ACC112 (cell line): ENCODE measurements around the gene OSGEPL1.
A peak's percentile ranks its signal among the peaks of the same experiment; 100 is the strongest.

ENCODE experiments used
- H2AFZ ChIP-seq: fragments of 200-600 bp; sonication (generic); one replicate; pipeline ENCODE4 v1.6.0; 2017; ENCODE audit warnings: antibody characterized with exemption, low read length; ENCODE audit not compliant: unreplicated experiment
- H3K27ac ChIP-seq: fragments of 200-600 bp; sonication (generic); 2 replicates; pipeline ENCODE4 v1.5.1; 2014; ENCODE audit warnings: low read depth, mild to moderate bottlenecking, antibody characterized with exemption, low read length, moderate library complexity
- H3K27me3 ChIP-seq: fragments of 200-600 bp; sonication (generic); 2 replicates; pipeline ENCODE4 v1.6.1; 2014; ENCODE audit warnings: mild to moderate bottlenecking, antibody characterized with exemption, low read length, moderate library complexity, mixed read lengths; ENCODE audit not compliant: insufficient read depth
- H3K36me3 ChIP-seq: fragments of 200-600 bp; sonication (generic); 2 replicates; pipeline ENCODE4 v1.6.1; 2016; ENCODE audit warnings: mild to moderate bottlenecking, antibody characterized with exemption, low read length, moderate library complexity, mixed read lengths; ENCODE audit not compliant: insufficient read depth
- H3K4me1 ChIP-seq: fragments of 200-600 bp; sonication (generic); one replicate; pipeline ENCODE4 v1.6.1; 2016; ENCODE audit warnings: low read length, mixed read lengths; ENCODE audit not compliant: insufficient read depth, unreplicated experiment, control insufficient read depth
- H3K4me3 ChIP-seq: fragments of 200-600 bp; sonication (generic); 2 replicates; pipeline ENCODE4 v1.5.1; 2014; ENCODE audit warnings: mild to moderate bottlenecking, low read depth, low read length
- H3K79me2 ChIP-seq: fragments of 200-600 bp; sonication (generic); one replicate; pipeline ENCODE4 v1.6.0; 2016; ENCODE audit warnings: low read length; ENCODE audit not compliant: control insufficient read depth, unreplicated experiment, insufficient read depth

Gene OSGEPL1, protein sequence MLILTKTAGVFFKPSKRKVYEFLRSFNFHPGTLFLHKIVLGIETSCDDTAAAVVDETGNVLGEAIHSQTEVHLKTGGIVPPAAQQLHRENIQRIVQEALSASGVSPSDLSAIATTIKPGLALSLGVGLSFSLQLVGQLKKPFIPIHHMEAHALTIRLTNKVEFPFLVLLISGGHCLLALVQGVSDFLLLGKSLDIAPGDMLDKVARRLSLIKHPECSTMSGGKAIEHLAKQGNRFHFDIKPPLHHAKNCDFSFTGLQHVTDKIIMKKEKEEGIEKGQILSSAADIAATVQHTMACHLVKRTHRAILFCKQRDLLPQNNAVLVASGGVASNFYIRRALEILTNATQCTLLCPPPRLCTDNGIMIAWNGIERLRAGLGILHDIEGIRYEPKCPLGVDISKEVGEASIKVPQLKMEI

DNA sequence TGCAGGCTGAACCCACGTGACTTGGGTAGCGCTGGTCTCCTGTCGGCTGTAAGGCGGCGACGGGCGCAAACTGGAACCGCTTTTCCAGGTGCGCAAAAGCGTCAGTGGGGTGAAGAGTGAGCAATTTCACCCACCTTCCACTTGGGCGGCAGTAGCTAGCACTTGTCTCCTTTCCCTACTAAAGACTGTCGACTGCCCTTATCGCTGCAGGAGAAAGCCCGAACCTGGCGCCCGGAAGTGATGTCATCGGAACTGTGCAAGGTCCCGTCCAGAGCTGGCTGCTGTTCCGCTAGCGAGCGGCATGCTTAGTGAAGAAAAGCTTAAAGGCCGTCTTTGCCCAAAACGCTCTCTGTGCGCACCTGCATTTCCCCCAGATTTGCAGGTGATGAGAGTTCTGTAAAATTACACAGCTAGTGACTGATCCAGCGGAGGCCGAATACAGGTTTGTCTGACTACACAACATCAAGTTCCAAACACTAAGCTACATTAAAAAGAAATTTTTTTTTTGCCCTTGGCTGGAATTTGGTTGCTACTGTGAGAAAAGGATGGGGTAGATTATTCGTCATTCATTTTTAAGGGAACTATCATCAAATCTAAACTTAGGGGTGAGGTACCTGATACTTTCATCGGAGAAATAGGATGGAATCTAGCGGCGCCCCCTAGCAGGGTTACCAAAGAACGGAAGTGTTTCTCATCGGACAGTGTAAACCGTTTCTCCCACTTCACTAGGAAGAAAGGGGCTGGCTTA is at the start of gene OSGEPL1:
Gene OSGEPL1, minus strand, starts transcription at position 242 of the 748 bp plus-strand sequence. CDS start 1,152 bp downstream, outside the sequence.
- Histone ChIP-seq H3K4me1 (peaks cover 15% of the 10 kb centered on the region), H2AFZ (peak within 1 kb of the TSS; percentile 100), H3K79me2 (peaks cover 8% of the 10 kb centered on the region), H3K27me3 (no peaks in the 10 kb centered on the region), H3K27ac (peak within 1 kb of the TSS; percentile 64), H3K4me3 (peak within 1 kb of the TSS; percentile 82), H3K36me3 (peaks cover under 1% of the 10 kb centered on the region; the same call in 1 of the 2 replicates)

DNA sequence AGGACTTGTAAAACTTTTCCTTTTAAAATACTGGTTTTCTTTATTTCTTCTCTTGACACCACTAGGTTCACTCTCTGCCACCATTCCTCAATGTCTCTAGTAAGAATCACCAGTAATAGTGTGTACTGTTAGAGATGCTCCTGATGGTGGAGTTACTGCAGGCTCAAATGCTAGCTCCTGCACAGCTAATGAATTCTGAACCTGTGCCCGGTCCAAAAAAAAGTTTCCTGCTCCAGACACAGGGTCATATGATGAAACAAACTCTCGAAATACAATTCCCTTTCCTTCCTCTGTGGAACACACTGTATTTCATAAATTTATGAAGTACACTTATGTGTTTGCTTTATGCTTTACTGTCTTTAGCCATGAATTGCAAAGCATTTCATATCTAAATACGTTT is 40.8 kb upstream of the OSGEPL1 start:
- H2AFZ ChIP-seq = no peak overlapping the region
- peaks cover 3% of the 10 kb centered on the region for H3K79me2 ChIP-seq
- H3K36me3 ChIP-seq = peaks cover 19% of the 10 kb centered on the region
- no peak overlapping the region for H3K27ac ChIP-seq
- peaks cover 22% of the 10 kb centered on the region for H3K4me1 ChIP-seq
- H3K27me3 ChIP-seq = no peaks in the 10 kb centered on the region
- no peak overlapping the region for H3K4me3 ChIP-seq

DNA sequence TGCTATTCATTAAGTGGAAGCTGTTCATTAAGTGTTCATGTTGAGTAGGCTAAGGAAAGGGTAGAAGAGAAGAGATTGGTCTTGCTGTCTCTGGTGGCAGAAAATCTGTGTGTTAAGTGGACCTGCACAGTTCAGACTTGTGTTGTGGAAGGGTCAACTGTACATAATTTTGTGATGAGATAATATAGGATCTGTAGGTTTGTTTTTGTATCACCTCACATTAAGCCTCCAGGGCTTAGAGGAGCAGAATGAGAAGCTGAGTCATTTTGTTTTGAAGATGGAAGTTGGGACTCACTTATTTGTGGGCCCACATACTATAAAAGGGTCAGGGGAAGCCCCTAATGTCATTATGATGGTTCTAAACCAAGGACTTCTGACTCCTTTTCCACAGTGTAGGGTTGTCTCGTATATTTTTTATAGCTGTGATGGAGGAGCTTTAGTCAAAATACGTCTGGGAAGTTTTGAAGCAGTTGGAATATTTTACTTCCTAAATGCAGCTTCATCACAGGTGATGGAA is 39.9 kb upstream of the OSGEPL1 start:
- Histone ChIP-seq H3K27me3 (no peaks in the 10 kb centered on the region), H2AFZ (no peak overlapping the region), H3K27ac (no peak overlapping the region), H3K4me3 (no peak overlapping the region), H3K4me1 (peaks cover 22% of the 10 kb centered on the region), H3K79me2 (peaks cover 3% of the 10 kb centered on the region), H3K36me3 (peaks cover 15% of the 10 kb centered on the region)

DNA sequence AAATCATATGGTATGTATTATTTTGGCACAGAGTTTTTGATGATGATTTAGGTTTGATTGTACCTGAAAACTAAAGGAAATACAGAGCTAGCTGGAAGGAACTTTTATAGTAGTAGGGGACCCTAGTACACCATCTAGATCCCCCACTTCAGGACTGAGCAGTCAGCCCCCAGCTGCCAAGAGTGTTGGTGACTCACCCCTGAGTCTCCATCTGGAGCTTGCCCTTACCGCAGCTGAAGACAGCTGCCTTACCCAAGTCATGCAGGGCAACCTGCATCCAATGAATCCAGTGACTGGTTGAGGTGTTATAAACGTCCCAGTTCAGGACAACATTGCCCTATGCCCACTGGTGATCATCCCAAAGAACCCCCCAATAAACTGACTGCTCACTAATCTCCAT is 36.9 kb upstream of the OSGEPL1 start:
- H3K4me1 ChIP-seq = peaks cover 22% of the 10 kb centered on the region
- no peak overlapping the region for H2AFZ ChIP-seq
- H3K27ac ChIP-seq = 0 out of 2 replicates have a peak overlapping the region, but pooled peaks have one; percentile 29
- H3K4me3 ChIP-seq = no peak overlapping the region
- peaks cover 3% of the 10 kb centered on the region for H3K79me2 ChIP-seq
- peaks cover 10% of the 10 kb centered on the region for H3K36me3 ChIP-seq
- H3K27me3 ChIP-seq = no peaks in the 10 kb centered on the region

DNA sequence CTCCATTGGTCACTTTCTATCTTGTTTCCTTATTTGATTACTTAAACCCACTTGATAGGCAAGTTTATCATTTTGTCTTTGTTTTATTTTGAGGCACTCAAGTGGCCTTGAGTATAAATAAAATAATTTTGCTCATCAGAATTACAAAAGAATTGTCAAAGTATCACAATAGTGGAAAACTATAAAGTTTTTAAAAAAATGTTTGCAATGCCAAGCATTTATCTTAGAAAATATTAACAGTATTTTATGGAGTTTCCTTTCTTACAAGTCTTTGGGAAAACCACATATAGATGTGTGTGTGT is 36.4 kb upstream of the OSGEPL1 start:
- no peak overlapping the region for H2AFZ ChIP-seq
- 0 out of 2 replicates have a peak overlapping the region, but pooled peaks have one; percentile 29 for H3K27ac ChIP-seq
- peaks cover 8% of the 10 kb centered on the region for H3K36me3 ChIP-seq
- H3K79me2 ChIP-seq = peaks cover 3% of the 10 kb centered on the region
- no peaks in the 10 kb centered on the region for H3K27me3 ChIP-seq
- peaks cover 22% of the 10 kb centered on the region for H3K4me1 ChIP-seq
- H3K4me3 ChIP-seq = no peak overlapping the region

DNA sequence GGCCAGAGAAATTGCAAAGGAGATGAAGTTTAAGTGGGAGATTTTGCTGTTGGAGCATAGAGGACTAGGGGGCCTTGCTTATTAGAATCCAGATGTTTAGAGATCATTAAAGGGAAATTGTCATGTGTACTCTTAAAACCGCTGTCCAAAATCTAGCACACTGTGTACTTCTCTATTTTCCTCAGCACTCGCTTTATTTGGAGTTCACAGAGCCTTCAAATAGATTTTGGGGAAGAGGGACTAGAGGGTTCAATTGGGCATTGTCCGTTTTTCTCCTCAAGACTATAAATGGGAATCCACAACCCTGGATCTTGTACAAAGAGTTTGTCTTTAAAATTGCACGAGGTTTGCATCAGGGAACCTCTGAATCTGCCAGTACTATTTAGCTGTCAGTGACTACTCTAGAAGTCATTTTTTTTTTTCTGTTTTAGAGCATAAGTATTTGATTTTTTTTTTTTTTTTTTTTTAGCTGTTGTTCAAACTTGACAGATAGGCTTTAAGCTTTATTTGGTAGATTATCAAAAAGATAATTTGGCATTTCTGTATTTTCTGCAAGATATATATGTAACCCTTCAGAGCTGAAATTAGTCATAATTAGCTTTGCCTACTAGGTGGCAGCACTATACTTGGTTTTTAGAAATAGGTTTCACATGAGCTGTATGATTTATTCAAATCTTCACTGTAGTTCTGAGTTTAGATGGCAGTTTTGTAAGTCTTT is 35.9 kb upstream of the OSGEPL1 start:
- peaks cover 10% of the 10 kb centered on the region; the same call in 1 of the 2 replicates for H3K36me3 ChIP-seq
- H3K27ac ChIP-seq = no peak overlapping the region

DNA sequence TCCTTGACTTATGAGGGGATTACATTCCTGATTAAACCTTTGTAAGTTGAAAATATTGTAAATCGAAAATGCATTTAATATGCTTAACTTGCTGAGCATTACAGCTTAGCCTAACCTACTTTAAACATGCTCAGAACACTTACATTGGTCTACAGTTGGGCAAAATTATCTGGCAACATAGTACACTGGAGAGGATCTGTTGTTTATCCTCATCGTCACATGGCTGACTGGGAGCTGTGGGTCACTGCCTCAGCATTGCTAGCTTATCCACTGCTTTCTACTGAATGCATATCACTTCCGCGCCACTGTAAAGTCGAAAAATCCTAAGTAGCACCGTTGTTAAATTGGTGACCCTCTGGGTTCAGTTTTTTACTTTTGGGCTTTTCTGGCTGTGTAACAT is 35.3 kb upstream of the OSGEPL1 start:
- Histone ChIP-seq H3K4me1 (peaks cover 22% of the 10 kb centered on the region), H3K79me2 (no peaks in the 10 kb centered on the region)

More for the DNA sequence above, 35.9 kb upstream of the OSGEPL1 start:
- Histone ChIP-seq H3K79me2 (peaks cover 2% of the 10 kb centered on the region), H3K4me1 (peaks cover 22% of the 10 kb centered on the region), H2AFZ (no peak overlapping the region), H3K4me3 (no peak overlapping the region), H3K27me3 (no peaks in the 10 kb centered on the region)

DNA sequence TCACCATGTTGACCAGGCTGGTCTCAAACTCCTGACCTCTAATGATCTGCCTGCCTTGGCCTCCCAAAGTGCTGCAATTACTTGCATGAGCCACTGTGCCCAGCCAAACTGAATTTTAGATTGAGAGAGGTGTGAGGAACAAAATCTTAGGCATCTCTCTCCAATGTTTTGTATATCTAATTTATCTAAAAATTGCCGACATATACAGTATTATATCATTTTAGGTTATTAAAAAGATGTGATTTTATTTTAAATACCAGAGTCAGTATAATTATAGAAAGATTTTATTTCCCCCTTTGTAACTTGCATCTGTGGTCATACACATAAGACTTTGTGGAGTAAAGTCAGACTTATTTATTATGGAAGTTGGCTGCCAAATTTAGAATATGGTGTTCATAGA is 31.7 kb upstream of the OSGEPL1 start:
- Histone ChIP-seq H3K4me1 (peaks cover 6% of the 10 kb centered on the region), H3K79me2 (peaks cover 16% of the 10 kb centered on the region), H3K36me3 (peaks cover 9% of the 10 kb centered on the region; the same call in 1 of the 2 replicates), H3K4me3 (no peak overlapping the region), H3K27me3 (no peaks in the 10 kb centered on the region), H3K27ac (no peak overlapping the region), H2AFZ (no peak overlapping the region)

More for the DNA sequence above, 35.3 kb upstream of the OSGEPL1 start:
- H3K27ac ChIP-seq = no peak overlapping the region
- H3K36me3 ChIP-seq = peaks cover 12% of the 10 kb centered on the region; the same call in 1 of the 2 replicates
- H2AFZ ChIP-seq = no peak overlapping the region
- no peak overlapping the region for H3K4me3 ChIP-seq
- H3K27me3 ChIP-seq = no peaks in the 10 kb centered on the region

DNA sequence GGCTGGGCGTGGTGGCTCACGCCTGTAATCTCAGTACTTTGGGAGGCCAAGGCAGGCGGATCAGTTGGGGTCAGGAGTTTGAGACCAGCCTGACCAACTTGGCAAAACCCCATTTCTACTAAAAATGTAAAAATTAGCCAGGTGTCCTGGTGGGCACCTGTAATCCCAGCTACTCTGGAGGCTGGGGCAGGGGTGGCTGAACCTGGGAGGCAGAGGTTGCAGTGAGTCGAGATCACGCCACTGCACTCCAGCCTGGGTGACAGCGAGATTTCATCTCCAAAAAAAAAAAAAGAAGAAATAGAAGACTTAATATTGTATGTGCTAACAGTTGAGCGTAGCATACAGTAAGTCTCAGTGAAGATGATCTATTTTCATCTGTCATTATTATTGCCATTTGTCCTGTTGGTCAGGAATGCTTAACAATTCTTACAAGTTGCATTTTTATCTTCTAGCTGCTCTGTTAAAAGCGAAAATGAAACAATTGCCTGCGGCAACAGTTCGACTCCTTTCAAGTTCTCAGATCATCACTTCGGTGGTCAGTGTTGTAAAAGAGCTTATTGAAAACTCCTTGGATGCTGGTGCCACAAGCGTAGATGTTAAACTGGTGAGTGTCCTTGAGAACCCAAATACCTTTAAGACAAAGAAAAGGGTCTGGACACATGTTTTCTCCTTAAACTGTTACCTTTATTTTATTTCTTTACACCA is 28.9 kb upstream of the OSGEPL1 start:
- Histone ChIP-seq H3K4me1 (no peaks in the 10 kb centered on the region), H3K4me3 (no peak overlapping the region), H3K79me2 (peaks cover 32% of the 10 kb centered on the region), H3K36me3 (peaks cover 15% of the 10 kb centered on the region), H2AFZ (no peak overlapping the region), H3K27me3 (no peaks in the 10 kb centered on the region), H3K27ac (no peak overlapping the region)
